Vagina (tissue), 2 donors: ENCODE results near the gene TMEM179. TPM values are rescaled to one million over a fixed set of nuclear protein-coding genes. Genes with fewer than 3 reads are reported as not detected.

ENCODE experiments used
- DNase-seq, 2 donors: peaks; one replicate each; pipeline ENCODE4 v3.0.0-alpha.2; 2017; ENCODE audit errors: extremely low spot score in 2 of 2
- H3K27ac ChIP-seq: fragments of 200-600 bp; sonication (generic); one replicate; pipeline ENCODE4 v1.5.1; 2019
- H3K27me3 ChIP-seq: fragments of 200-600 bp; sonication (generic); one replicate; pipeline ENCODE4 v1.5.1; 2019
- H3K36me3 ChIP-seq, 2 donors: fragments of 200-600 bp; sonication (generic); one replicate each; pipeline ENCODE4 v1.5.1; 2017 to 2019
- H3K4me1 ChIP-seq: fragments of 200-600 bp; sonication (generic); one replicate; pipeline ENCODE4 v1.5.1; 2019
- H3K4me3 ChIP-seq, 2 donors: fragments of 200-600 bp; sonication (generic); 1 replicate in 1 of 2; 2 replicates in 1 of 2; pipeline ENCODE4 v1.5.1; 2016 to 2019
- H3K9me3 ChIP-seq: fragments of 200-600 bp; sonication (generic); one replicate; pipeline ENCODE4 v1.5.1; 2019
- CTCF ChIP-seq, 3 experiments: fragments of 450-650 bp in 2 of 3; fragments of 200-600 bp in 1 of 3; sonication (generic) in 1 of 3; IDR thresholded peaks; one replicate each; pipeline ENCODE4 v1.5.1; 2017 to 2019; ENCODE audit warnings: antibody characterized with exemption in 3 of 3, mild to moderate bottlenecking in 2 of 3, moderate library complexity in 2 of 3
- POLR2A ChIP-seq, 2 donors: fragments of 450-650 bp; IDR thresholded peaks; one replicate each; pipeline ENCODE4 v1.6.1; 2017; ENCODE audit warnings: antibody characterized with exemption in 2 of 2, mild to moderate bottlenecking in 2 of 2, moderate library complexity in 2 of 2
- POLR2AphosphoS5 ChIP-seq, 2 donors: sonication (generic); formaldehyde crosslinking; IDR thresholded peaks; one replicate each; pipeline ENCODE4 v1.9.0; 2017; ENCODE audit warnings: antibody characterized with exemption in 2 of 2, mild to moderate bottlenecking in 2 of 2, low read depth in 1 of 2; ENCODE audit not compliant: insufficient read depth in 1 of 2
- intact Hi-C: fragments of 100-400 bp; cut with DNase I; formaldehyde crosslinking; loops from one replicate; pipeline ENCODE4 v1.15.1; 2023
- total RNA-seq: library from RNA; depleted of rRNA; stranded (reverse); fragments of >200 nt; gene quantifications from one replicate; pipeline ENCODE4 v1.2.3, GENCODE V29; 2016

The TMEM179 gene
- total RNA-seq, 1 donor from 2014 or later = 7.9 TPM

- no peaks in the 10 kb centered on the region for H3K4me1 ChIP-seq
- TF ChIP-seq CTCF (IDR thresholded peaks at IDR 0.05) (no peak), POLR2AphosphoS5 (IDR thresholded peaks at IDR 0.05; ENCODE audit: insufficient read depth in 1 of 2, low read depth in 1 of 2) (no peak), POLR2A (IDR thresholded peaks at IDR 0.05) (no peak)
- no peak overlapping the region for H3K4me3 ChIP-seq
- H3K9me3 ChIP-seq = no peaks in the 10 kb centered on the region
- no peaks in the 10 kb centered on the region for H3K36me3 ChIP-seq
- DNase-seq = no peak
- intact Hi-C loops = loop anchor here (5.0 kb wide), 1 partner anchor 499 kb away; the partner anchor contains the start of gene KIF26A
- no peak overlapping the region for H3K27ac ChIP-seq
- no peaks in the 10 kb centered on the region for H3K27me3 ChIP-seq
Measured at GRCh38 chr14:104636131-104636530, 31.6 kb upstream of the TMEM179 start.

- DNase-seq = no peak
- intact Hi-C loops = loop anchor here (5.0 kb wide), 1 partner anchor 498 kb away; the partner anchor contains the start of gene KIF26A
Measured at GRCh38 chr14:104635717-104636116, 31.1 kb upstream of the TMEM179 start.

GRCh38 chr14:104634886-104635570 lies 30.5 kb upstream of the TMEM179 start:
- H3K9me3 ChIP-seq = no peaks in the 10 kb centered on the region
- no peak for DNase-seq
- no peaks in the 10 kb centered on the region for H3K27me3 ChIP-seq
- no peak overlapping the region for H3K27ac ChIP-seq
- TF ChIP-seq POLR2AphosphoS5 (IDR thresholded peaks at IDR 0.05; ENCODE audit: insufficient read depth in 1 of 2, low read depth in 1 of 2) = no peak
- TF ChIP-seq CTCF (IDR thresholded peaks at IDR 0.05) = no peak
- no peak for TF ChIP-seq POLR2A (IDR thresholded peaks at IDR 0.05)
- H3K36me3 ChIP-seq = no peaks in the 10 kb centered on the region
- no peaks in the 10 kb centered on the region for H3K4me1 ChIP-seq
- H3K4me3 ChIP-seq = no peak overlapping the region
- intact Hi-C loops = loop anchor here (5.0 kb wide), 1 partner anchor 498 kb away; the partner anchor contains the start of gene KIF26A

More at GRCh38 chr14:104635717-104636116, 31.1 kb upstream of the TMEM179 start:
- Histone ChIP-seq H3K4me1 (no peaks in the 10 kb centered on the region), H3K27ac (no peak overlapping the region), H3K27me3 (no peaks in the 10 kb centered on the region), H3K4me3 (no peak overlapping the region), H3K36me3 (no peaks in the 10 kb centered on the region), H3K9me3 (no peaks in the 10 kb centered on the region)
- TF ChIP-seq POLR2A (IDR thresholded peaks at IDR 0.05) (no peak), CTCF (IDR thresholded peaks at IDR 0.05) (no peak), POLR2AphosphoS5 (IDR thresholded peaks at IDR 0.05; ENCODE audit: insufficient read depth in 1 of 2, low read depth in 1 of 2) (no peak)

- intact Hi-C loops = no loop called here
- TF ChIP-seq POLR2A (IDR thresholded peaks at IDR 0.05) (no peak), CTCF (IDR thresholded peaks at IDR 0.05) (no peak), POLR2AphosphoS5 (IDR thresholded peaks at IDR 0.05; ENCODE audit: insufficient read depth in 1 of 2, low read depth in 1 of 2) (no peak)
- no peaks in the 10 kb centered on the region for H3K4me1 ChIP-seq
- H3K36me3 ChIP-seq = no peaks in the 10 kb centered on the region
- no peaks in the 10 kb centered on the region for H3K27me3 ChIP-seq
- H3K27ac ChIP-seq = no peak overlapping the region
- no peak overlapping the region for H3K4me3 ChIP-seq
- H3K9me3 ChIP-seq = no peaks in the 10 kb centered on the region
- DNase-seq = no peak
Measured at GRCh38 chr14:104634138-104634760, 29.7 kb upstream of the TMEM179 start.
